NCI-H524 treated with DMSO at 0.1 percent for 48 hours (cell line): ENCODE data around the gene KCNJ4.
"Not testable (repeated sequence)": the region's sequence is repeated elsewhere in the genome, so short reads cannot be mapped to it uniquely, and the experiment has no call there.

Source experiments
- DNase-seq: peaks from one replicate; lab custom pipeline; 2025; lab: John Stamatoyannopoulos, UW

Gene KCNJ4

DNA sequence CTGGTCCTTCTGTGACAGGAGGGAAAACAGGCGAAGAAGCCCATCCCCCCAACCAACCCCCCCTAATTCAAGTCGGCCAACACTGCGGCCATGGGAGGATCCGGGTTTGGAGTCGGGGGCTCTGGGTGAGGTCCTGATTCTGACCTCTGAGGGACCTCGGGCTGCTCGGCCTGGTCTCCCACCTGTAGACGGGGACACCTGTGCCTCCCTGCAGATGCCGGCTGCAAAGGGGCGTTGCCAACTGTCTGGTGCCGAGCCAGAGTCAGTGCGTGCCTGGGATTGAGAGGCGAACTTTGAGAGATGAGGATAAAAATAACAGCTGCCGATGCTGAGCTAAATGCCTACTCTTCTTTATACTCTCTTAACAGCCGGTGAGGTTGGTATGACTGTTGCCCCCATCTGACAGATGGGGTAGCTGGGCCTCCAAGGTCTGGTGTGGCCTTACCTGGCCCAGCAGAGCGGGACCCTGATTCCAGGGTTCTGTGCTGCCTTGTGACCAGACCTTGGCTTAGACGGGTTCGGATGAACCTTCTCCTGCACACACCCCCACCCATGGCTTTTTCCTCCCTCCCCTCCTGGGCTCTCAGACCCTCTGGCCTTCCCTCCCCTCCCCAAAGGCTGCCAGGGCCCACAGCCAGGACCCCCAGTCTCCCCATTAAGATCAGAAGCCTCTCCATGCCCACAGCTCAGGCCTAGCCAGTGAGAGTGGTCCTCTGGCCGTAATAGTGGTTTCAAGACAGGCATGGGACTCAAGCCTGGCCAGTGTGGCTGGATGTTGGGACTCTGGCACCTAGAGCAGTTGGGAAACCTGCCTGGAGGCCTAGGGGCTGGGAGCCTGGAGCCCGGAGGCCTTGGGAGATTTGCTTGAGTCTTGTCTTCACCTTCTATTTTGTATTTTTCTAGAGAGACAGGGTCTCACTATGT lies 41.7 kb downstream of the KCNJ4 start:
- peak; percentile 90 for DNase-seq

GRCh38 chr22:38412435-38413084 lies 42.4 kb downstream of the KCNJ4 start:
- peak; percentile 49 for DNase-seq

- DNase-seq, result no peak
Measured at GRCh38 chr22:38411016-38411415, 44.0 kb downstream of the KCNJ4 start.

DNA sequence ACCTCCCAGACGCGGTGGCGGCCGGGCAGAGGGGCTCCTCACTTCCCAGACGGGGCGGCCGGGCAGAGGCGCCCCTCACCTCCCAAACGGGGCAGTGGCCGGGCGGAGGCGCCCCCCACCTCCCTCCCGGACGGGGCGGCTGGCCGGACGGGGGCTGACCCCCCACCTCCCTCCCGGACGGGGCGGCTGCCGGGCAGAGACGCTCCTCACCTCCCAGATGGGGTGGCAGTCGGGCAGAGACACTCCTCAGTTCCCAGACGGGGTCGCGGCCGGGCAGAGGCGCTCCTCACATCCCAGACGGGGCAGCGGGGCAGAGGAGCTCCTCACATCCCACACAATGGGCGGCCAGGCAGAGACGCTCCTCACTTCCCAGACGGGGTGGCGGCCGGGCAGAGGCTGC lies 45.1 kb downstream of the KCNJ4 start:
- not testable (repeated sequence) for DNase-seq

DNA sequence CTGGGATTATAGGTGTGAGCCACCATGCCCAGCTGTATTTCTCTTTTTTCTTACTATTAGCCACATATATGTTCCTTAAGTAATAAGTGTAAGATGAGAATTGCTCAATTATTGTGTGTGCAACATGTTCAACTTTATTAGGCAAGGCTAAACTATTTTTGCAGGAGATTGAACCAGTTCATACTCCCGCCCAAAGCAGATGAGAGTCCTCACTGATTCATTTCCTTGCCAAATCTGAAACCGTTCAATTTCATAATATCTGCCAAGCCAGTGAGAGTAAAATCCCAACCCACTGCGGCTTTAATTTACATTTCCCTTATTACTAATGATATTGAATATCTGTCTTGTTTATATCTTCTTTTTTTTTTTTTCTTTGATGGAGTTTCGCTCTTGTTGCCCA lies 48.4 kb downstream of the KCNJ4 start:
- DNase-seq, result no peak

DNA sequence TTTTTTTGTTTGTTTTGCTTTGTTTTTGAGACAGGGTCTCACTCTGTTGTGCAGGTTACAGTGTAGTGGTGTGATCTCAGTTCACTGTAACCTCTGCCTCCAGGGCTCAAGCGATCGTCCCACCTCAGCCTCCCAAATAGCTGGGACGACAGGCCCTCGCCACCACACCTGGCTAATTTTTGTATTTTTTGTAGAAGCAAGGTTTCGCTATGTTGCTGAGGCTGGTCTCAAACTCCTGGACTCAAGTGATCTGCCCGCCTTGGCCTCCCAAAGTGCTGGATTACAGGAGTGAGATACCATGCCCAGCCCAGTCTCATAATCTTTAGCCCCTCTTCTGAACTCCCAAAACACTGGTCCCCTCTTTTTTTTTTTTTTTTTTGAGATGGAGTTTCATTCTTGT lies 50.6 kb downstream of the KCNJ4 start:
- no peak for DNase-seq

- no peak for DNase-seq
Measured at GRCh38 chr22:38403812-38404211, 51.2 kb downstream of the KCNJ4 start.

DNA sequence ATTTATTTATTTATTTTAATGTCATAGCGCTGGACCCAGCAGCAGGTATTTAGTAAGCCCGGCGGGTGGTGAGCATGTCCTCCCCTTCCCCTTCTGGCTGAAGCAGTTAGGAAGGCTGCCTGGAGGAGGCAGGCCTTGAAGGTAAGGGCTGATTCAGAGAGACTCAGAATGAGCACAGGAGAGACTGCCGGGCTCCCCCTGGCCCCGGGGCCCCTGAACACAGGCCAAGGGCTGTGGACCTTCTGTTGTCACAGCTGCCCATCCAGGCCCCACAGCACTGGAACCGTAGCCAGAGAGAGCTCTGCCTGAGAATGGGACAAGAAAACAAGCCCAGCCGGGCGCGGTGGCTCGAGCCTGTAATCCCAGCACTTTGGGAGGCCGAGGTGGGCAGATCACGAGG lies 52.8 kb downstream of the KCNJ4 start:
- DNase-seq, result no peak

DNA sequence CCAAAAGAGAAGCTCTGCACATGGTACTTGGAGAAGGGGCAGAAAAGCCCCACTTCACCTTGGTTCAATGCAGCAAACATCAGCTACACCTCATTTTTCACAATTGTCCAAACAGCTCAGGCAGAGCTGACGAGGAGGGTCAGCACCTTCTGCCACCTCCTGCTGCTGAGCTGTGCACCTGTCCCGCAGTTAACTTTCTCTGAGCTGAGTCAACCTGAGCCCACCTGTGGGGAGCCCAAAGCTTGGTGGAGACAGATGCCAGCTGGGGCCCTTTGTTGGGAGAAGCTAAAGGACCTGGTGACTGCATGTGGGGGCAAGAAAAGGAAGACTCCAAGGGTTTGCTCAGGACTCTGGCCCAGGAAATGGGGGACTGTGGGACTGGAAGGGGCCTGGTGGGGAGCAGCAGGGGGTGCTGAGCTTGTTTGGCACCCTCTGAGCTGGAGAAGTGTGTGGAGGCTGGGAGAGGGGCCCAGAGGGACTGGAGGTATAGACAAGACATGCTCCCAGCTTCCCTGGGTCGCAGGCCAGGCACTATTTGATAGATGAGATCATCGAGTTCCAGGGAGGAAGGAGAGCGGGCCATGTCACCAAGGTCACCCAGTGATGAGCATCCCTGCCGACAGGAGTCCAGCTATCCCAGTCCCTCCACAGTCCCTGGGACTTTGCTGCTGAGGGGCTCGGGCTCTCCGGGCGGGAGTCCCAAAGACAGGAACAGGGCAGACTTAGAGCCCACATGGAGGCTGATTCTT lies 53.5 kb downstream of the KCNJ4 start:
- DNase-seq, result no peak

GRCh38 chr22:38400256-38400655 lies 54.7 kb downstream of the KCNJ4 start:
- not testable (repeated sequence) for DNase-seq

DNA sequence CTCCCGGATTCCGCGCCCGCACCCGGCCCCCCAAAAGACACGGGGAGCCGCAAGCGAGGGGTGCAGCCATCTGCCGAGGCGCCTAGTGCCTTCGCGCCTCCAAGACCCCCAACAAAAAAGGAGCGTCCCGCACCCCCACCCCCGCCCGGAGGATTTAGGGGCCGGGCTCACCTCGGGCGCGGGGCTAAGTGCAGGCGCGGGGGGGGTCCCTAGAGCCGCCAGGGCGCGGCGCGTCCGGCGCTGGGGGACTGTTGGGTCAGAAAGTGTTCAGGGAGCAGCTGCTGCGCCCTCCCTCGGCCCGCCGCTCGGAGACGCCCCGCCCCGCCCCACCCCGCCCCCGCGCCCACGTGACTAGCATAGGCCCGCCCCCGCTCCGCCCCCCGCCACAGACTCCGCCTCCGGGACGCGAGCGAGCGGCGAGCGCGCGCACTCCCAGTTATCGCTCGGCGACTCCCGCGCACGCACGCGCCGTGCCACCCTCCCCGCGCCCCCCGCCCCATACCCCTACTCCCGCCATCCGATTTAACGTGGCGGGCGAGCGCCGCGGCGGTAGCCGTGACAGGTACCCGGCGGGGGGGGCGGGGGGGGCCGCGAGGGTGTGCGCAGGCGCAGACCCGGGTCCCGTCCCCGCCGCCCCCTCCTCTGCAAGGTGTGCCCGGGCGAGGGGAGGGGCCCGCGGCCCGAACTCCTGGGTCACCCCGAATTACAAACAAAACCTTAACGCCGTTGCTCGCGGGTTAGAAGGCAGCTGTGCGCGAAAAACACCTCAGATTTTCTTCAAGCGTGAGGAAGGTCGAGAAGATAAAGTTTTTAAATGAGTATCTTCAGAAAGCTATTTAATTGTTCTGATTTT lies 56.2 kb downstream of the KCNJ4 start:
- peak; percentile 27 for DNase-seq

GRCh38 chr22:38398181-38398608 lies 56.8 kb downstream of the KCNJ4 start:
- DNase-seq, result not testable (repeated sequence)

GRCh38 chr22:38397189-38398085 lies 57.6 kb downstream of the KCNJ4 start:
- DNase-seq, result no peak

- DNase-seq, result not testable (repeated sequence)
Measured at GRCh38 chr22:38396440-38397069, 58.4 kb downstream of the KCNJ4 start.

DNA sequence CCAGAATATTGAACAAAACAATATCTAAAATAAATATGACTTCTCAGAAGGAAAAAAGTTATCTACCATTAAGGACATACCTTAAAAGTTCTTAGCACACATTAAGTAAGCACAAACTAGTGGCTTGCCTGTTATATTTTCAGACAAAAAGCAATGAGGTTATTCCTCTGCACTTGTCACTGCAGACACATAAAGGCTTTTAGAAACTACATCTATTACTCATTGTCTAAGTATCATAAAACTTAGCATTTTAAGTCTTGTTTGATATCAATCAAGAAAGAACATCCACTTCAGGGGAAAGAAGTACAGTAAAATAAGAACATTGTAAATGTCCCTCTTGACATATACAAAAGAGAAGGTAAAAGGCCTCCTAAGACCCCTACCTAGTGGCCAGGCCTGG lies 59.1 kb downstream of the KCNJ4 start:
- DNase-seq, result not testable (repeated sequence)

DNA sequence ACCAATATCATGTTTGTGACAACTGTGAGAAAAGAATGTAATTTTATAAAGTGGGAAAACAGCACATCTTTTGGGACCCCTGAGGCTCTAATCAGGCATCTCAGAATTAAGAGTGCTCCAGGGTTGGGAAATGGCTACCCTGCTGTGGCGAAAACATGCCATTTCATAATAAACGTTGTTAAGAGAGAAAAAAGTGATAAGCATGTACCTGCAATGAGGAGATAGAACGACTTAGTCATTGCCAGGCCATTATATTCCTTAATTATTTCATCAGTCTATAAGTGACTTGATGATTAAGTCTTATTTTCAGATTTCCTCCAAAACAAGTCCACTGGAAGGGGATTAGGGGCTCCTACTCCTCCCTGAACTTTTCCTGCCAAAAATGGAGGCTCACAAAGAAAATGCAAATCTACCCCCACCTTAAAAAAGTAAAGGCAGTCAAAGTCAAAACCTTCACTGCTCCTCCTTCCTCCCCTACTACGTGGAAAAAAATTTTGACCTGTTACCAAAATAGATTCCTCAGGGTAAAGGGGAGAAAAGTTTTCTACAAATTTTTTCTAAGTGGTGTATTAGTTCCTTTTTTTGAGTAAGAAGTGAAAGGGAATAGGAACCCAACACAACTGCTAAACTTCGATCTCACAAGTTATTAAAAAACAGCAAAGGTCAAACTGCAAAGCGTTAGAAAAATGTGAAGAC lies 59.9 kb downstream of the KCNJ4 start:
- not testable (repeated sequence) for DNase-seq

DNA sequence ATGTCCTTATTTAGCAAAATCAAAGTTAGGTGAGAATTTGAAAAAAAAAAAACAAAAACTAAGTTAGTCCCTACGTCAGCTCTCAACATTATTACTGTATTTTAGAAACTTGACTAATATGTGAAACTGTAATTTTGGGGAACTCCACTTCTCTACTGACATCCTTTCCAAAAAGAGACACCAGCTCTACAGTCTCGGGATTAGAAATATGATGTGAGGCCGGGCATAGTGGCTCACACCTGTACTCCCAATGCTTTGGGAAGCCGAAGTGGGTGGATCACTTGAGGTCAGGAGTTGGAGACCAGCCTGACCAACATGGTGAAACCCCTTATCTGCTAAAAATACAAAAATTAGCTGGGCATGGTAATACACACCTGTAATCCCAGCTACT lies 65.6 kb downstream of the KCNJ4 start:
- DNase-seq, result not testable (repeated sequence)

GRCh38 chr22:38388506-38389427 lies 66.2 kb downstream of the KCNJ4 start:
- not testable (repeated sequence) for DNase-seq
